COR-L47 (cell line): ENCODE data around the gene SEMG2.

Experiments
- DNase-seq: peaks from one replicate; lab custom pipeline; 2025; lab: John Stamatoyannopoulos, UW

SEMG2 gene

DNA sequence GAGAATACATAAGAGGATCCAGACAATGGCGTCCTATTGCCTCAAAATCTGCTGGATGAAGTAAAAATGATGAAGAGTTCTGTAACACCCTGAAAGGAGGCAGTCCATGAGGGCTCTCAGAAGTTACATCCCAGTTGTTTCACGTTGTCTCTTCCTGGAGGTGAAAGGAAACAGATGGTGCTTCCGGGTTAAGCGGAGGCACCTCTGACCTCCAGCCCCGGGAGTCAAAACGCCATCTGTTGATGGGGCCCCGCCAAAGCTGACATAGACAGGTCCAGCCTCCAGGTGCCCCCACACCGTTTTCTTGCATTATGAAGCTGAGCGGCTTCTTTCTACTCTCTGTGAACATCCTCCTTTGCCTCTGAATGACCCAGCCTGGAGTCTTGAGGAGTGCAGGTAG is 9.5 kb downstream of the SEMG2 start:
- no peak for DNase-seq

GRCh38 chr20:45235995-45236394 is 14.8 kb downstream of the SEMG2 start:
- DNase-seq = no peak

DNA sequence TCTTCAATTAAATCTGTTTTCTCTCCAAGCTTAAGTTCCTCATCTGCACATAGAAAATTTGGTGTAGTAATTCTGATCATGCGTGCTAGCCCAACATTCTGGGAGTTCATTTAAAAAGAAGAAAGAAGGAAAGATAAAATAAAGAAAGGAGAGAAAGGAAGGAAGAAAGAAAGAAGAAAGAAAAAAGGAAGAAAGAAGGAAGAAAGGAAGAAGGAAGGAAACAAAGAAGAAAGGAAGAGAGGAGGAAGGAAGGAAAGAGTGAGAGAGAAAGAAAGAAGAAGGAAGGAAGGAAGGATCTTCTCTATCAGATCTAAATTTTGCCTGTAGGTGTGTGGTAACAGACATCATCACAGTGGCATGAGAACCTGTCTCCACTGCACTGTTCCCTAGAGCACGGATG is 17.0 kb downstream of the SEMG2 start:
- no peak for DNase-seq

DNA sequence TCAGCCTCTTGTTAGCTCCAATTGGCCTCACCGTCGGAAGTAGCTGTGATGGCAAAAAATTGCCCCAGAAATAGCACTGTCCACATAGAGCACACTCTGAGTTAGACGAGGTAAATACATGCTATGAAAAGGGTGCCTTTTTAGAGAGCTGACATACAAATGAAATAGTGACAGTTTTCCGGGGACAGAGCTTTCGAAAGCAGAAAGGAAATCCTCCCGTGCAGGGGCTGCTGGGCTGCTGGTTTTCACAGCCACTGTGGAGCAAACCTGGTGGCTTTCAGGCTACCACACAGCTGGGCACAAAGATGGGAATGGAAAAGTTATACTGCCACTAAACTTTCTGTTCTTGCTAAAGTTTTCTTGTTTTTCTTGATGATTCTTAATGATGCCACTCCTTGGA is 24.9 kb downstream of the SEMG2 start:
- DNase-seq = no peak

DNA sequence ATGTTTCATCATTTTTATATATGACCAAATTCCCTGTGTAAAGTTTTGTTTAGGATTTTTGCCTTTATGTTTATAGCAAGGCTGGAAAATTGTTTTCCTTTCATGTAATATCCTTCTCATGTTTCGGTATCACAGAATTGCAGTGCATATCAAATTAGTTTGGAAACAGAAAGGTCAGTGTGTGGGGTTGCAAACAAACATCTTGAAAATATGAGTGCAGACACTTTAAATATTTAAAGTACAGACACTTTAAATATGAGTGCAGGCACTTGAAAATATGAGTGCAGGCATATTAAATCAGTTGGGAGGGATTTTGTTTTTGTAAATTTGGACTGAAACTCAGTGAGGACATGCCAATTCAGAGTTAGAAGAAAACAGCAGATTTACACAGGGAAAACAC is 26.7 kb downstream of the SEMG2 start:
- no peak for DNase-seq

- no peak for DNase-seq
These were observed 27.4 kb downstream of the SEMG2 start for GRCh38 chr20:45248609-45249008.

GRCh38 chr20:45251884-45252560 is 30.8 kb downstream of the SEMG2 start:
- no peak for DNase-seq

DNA sequence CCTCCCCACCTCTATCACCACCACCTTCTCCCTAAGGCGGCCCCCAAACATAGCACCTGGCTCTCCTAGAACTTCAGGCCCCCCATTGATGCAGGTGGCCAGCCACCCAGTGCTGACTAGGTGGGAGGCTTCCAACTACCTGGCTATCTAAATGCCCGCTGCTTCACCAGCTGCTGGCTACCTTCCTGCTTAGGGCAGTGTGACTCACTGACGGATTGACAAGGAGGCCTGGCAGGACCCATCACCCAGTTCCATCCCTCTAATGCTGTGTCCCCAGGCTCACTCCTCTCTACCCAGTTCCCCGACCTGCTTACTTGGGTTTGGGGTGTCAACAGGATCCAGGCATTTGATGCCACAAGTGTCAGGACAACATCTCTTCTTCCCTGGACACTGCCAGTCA is 32.1 kb downstream of the SEMG2 start:
- DNase-seq = no peak

DNA sequence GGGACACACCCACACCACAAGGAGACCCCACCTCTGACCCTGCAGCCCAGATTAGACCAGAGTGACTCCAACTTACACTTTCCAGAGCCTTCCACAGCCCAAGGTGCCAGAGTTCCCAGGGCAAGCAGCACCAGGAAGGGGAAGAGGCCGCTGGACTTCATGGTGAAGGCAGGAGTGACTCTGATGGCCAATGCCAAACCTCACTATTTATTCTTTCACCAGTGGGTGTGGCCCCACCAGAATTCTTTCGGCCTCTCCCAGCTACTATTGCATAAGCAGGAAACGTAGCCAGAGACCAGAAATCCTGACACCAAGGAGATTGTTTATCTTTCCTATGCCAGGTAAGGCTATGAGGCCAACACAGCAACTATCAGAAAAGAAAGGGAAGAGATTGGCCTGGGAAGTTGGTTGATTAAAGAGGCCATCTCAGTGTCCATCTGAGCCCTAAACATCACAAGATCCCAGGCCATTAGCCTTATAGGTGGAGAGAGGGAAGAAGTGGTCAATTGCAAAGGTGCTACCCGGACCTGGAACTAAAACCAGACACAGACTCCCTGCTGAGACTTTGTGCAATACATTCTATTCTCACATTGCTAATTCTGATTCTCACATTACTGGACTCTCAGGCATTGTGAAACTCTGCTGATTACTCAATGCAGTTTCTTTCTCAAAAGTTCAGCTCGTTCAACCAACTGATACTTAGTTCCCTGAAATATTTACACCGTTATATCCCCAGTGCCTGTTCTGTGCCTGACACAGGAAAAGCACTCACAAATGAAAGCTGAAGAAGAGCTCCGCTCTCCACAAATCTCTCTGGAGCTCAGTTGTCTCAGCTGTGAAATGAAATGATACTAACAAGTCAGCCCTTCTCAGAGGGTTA is 33.5 kb downstream of the SEMG2 start, which contains the start of gene SLPI:
TSS of gene SLPI (minus strand) at position 182 of the 880 bp plus-strand sequence. CDS start at position 161, 21 bp downstream.
- peak; percentile 10 for DNase-seq

- no peak for DNase-seq
These were observed 36.0 kb downstream of the SEMG2 start for GRCh38 chr20:45257161-45257560.

DNA sequence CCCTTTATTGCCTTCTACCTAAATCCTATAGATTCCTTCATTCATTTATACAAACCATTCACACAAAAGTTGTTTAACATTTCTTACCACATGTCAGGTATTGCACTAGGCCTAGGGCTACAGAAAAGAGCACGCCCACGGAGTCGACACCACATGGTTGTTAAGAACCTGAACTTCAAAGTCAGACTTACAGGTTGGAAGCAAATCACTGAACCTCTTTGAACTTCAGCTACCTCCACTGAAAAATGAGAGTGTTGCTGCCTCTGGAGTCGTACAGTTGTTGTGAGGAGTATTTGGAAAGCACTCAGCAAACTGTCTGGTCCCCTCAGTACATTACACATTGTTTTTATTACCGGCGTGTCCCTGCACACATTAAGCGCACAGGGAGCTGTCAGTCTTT is 36.5 kb downstream of the SEMG2 start:
- no peak for DNase-seq

- DNase-seq = no peak
These were observed 37.1 kb downstream of the SEMG2 start for GRCh38 chr20:45258259-45258658.

- no peak for DNase-seq
These were observed 37.5 kb downstream of the SEMG2 start for GRCh38 chr20:45258664-45259063.

- DNase-seq = no peak
These were observed 42.5 kb downstream of the SEMG2 start for GRCh38 chr20:45263556-45264266.

DNA sequence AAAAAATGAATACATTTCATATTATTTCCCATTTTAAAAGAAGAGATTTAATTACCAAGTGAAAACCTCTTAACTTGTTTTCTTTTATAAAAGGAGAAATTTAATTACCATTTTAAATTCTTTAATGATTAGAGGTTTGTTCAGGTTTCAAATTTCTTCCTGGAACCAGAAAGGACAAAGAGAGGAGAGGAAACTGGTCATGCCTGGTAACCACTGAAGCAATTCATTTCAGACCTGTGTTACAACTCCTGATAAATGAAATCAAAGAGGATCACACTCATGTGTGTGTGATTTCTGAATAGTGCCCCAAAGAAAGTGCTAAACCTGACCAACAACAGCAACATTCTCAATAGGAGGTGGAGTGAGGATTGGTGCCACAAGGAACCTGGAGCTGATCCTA is 45.8 kb downstream of the SEMG2 start:
- no peak for DNase-seq

DNA sequence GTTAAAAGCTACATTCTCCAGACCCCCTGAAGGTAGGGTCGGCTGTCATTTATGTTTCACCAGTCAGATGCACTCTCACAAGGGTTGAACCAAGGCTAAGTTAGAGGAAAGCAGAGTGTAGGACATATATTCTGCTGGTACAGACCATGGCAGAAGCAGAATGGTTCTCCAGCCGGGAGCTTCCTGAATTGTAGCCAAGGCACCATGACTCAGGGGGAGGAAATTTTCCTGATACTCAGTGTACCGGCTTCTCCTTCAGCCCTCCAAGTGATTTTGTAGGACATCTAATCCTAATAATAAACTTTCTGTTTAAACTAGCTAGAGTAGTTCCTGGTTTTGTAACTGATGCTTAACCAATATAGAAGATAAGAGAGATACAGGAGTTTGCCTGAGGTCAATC is 47.4 kb downstream of the SEMG2 start:
- DNase-seq = no peak

DNA sequence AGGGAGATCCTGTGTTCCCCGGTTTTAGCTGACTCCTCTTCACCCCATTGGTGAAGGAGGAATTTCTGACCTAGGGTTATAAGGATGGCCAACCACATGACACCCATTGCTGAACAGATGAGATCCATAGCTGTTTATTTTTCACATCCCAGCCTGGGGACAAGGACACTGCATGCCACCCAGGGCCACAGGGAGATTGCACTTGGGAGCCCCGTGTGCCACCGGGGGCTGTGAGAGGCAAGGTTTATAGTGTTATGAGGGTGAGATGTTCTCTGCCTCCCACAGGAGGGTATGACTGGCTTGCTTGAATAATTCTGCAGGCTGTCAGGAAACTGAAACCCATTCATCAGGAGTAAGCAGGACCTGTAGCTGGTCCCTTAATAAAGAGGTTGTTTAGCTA is 47.9 kb downstream of the SEMG2 start:
- no peak for DNase-seq

- no peak for DNase-seq
These were observed 48.6 kb downstream of the SEMG2 start for GRCh38 chr20:45269754-45270270.
